Measurements from ENCODE around the gene GSG1L.

The GSG1L gene

DNA sequence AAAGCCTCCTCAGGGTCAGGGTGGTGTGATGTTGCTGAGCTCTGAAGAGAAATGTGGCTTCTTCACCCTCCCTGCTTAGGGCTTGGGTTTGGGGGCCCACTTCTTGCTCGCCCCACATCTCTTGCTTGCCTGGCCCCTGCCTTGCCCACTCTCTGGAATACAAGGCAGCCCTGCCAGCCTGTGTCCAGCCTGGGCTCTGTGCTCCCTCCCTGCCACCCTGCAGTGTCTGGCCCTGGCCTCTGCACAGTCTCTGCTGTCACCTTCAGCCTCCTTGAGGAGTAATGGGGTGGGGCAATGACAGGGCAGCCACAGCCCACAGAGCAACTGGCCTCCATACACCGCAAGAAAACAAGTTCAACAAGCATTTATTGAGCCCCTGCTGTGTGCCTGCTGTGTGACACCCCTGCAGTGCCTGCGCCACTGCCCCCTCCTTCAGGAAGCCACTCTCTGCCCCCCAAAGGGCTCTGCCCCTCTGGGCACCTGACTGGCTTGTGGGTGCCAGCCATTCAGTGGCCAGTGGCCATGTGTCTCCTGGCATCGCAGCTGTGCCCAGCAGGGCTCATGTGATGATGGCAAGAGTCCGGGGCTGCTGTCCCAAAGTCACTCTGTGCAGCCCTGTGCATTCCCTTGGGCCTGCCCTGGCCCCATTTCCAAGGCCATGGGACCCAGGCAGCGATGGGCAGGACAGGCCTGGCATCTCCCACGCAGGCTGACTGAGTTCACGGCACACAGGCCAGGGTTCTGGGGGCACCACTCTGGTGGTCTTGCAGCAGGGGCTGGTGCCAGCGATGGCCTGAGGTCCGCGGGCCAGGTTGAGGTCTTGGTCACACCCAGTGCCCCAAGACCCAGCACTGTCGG is 272.7 kb downstream of the GSG1L start:
- no peak for DNase-seq (ENCODE audit: low read depth)

GRCh38 chr16:27789595-27790241 is 273.8 kb downstream of the GSG1L start:
- DNase-seq (ENCODE audit: low read depth): no peak

DNA sequence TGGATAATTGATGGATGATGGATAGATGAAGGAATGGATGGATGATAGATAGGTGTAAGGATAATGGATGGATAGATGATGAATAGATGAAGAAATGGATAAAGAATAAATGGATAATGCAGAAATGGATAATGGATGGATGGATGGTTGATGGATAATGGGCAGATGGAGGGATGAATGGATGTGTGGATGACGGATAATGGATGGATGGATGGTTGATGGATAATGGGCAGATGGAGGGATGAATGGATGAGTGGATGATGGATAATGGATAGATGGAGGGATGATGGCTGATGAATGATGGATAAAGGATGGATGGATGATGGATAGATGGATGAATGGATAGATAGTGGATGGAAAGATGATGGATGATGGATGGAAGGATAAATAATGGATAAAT is 274.4 kb downstream of the GSG1L start:
- no peak for DNase-seq (ENCODE audit: low read depth)

DNA sequence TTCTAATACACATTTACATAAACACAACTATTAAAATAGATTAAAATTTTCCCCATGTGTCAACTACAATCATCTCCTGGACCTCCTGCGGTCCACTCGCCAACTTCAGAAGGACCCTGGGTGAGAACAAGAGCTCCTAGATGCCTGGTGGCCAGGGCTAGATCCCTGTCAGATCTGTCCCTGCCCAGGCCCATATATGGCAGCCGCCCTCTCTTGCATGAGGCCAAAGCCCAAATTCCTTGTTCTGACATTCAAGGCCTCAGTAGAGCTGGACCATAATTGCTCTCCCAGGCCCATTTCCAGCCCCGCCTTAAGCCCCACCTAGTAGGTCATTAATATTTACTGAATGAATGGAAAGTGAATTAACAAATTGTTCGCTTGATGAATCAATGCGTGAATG is 275.8 kb downstream of the GSG1L start:
- DNase-seq (ENCODE audit: low read depth): no peak

DNA sequence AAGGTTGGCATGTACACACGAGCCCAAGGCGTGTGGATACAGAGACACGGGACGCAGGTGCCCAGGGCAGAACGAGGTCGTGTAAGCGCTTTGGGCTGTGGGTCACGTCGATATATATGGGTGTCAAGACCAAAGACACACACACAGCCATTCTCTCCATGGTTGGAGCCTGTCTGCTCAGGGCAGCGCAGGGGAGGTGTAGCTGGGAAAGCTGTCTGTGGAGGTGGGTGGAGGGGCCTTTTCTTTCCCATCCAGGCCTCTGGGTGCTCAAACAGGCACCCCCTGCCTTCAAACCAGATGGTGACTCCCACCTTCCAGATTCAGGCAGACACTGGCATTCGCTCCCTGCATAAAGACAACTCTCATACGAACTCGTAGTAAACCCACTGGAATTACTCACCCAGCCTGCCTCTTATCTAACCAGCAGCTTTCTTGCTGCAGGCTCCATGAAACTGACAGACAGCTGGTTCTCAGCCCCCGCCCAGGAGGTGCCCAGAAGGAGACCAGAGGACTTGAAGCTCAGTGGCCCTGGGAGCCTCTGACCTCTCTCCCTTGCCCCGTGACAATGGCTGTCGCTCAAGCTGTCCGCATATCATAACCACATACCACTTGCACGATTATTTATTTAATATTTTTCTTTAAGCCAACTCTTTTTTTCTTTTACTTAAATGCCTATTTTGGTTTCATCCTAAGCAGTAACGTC is 276.4 kb downstream of the GSG1L start:
- DNase-seq (ENCODE audit: low read depth): no peak

- DNase-seq (ENCODE audit: low read depth): no peak
These were observed 277.1 kb downstream of the GSG1L start for GRCh38 chr16:27786221-27786922.

DNA sequence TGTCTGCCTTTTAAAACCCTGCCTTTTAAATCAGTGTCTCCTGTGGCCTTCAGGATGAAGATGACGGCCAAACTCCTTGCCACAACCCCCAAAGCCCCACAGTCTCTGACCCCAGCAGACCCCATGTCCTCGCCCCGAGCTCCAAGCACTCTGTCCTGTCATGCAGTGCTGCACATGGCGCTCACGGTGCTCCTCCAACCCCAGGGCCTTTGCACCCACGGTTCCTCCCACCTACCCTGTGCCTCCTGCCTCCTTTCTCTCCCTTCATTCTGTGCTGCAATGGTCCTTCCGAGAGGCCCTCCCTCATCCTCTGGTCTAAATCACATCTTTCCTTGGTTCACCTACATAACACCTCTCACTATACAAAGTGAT is 278.2 kb downstream of the GSG1L start:
- no peak for DNase-seq (ENCODE audit: low read depth)

- no peak for DNase-seq (ENCODE audit: low read depth)
These were observed 278.9 kb downstream of the GSG1L start for GRCh38 chr16:27784351-27785306.

DNA sequence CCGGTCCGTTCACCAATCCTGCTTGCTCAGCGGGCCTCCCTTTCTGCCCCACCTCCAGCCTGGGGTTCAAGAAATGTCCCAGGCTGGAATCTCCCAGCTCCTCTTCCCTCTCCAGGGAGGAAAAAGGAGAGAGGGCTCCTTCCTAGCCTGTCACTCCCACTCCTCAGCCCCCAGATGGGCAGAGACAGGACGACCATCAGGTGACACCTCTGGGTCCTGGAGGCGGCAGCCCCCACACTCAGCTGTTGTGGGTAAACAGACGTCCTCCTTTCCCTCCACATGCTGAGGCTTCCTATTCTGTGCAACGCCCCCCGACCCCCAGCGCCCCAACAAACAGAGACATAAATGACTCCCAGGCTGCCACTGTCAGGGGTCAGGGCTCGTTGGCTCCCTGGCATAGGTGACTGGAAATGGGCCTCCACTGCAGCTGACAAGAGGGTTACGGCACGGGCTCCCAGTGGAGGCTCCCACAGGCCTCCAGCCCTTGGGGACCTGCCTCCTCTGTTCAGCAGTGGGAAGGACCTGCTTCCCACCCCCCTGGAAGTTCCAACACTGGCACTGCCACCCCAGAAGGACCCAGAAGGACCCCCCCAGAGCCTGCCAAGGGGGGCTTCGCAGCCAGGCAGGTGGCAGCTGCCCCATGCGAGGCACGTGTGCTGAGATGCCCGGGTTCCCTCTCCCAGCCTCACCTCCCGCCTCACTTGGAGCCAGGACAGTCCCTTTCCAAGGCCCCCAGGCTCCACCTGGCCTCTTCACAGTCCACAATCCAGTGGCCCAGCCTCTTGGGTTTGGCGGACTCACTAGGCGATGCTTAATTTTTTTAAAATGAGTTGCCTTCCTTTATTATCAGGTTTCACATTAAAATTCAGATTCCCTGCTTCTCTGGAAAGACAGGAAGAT is 281.3 kb downstream of the GSG1L start:
- DNase-seq (ENCODE audit: low read depth): no peak

DNA sequence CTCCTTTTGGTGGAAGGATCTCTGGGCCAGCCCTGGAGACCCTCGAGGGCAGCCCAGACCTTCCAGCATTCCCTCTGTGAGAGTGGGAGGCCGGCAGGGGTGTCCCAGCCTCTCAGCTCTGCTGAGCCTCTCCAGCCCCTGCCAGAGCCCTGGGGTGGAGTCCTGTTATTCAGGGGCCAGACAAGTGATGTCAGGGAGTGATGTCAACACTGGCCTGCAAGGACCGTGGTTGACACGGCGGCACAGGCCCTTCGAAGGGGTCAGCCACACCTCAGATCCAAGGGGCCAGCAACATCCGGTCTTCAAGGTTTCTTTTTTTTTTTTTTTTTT is 282.4 kb downstream of the GSG1L start:
- DNase-seq (ENCODE audit: low read depth): no peak

GRCh38 chr16:27780468-27781194 is 282.9 kb downstream of the GSG1L start:
- DNase-seq (ENCODE audit: low read depth): no peak

GRCh38 chr16:27779641-27780164 is 283.8 kb downstream of the GSG1L start:
- DNase-seq (ENCODE audit: low read depth): no peak

DNA sequence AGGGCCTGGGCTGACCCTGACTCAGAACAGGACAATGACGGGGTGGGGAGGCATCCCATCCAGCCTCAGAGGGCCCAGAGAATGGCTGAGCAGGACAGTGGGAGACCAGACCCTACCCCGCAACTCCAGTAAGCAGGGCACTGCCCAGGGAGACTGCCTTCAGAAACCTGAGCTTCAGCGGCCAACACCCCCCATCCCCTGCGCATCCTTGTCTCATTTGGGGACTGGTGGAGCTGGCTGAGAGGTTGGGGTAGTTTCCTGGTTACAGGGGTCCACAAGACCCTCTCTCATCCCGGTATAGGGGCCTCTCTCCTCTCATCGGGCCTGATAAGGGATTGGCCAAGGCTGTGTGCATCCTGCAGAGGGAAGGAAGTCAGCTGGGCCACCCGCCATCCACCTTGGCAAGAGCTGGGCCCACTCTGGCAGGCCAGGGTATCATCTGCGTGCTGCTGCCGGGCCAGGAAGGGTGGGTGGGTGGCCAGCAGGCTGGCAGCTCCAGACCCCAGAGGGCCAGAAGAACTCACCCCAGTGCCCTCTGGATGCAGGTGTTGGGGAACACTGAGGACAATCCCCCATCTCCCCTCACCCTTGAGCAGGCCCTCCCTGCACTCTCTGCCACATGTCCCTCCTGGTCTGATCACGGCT is 284.5 kb downstream of the GSG1L start:
- no peak for DNase-seq (ENCODE audit: low read depth)

DNA sequence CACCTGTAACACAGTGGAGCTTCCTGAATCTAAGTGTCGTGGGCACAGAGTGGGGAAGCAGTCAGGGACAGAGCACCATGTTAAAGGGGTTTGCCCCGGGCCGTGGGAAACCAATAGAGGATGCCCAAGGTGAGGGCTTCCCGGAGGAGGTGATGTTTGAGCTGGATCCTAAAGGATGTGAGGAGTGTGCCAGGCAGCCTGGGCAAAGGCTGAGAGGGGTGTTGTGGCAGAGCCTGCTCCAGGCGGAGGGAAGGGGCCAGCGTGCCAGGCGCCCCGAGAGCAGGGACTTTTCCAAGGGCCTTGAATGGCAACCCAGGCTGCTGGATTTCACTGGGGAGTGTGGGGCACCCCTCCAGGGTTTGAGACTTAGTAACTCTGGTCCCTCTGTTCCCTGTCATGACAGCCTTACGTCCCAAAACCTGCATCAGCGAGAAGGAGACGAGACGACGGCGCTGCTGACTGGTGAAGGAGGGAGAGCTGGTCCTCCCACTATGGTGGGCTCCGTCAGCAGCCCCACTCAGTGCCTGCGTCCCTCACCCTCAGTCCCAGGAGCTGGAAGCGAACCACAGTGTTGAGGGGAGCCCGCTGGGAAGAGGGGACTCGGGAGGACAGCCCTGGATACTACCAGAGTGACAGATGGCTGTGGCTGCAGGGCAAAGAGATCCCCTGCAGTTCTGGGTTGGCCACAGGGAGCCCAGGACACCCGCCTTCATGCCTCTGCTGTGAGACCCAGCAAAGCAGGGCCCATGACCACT is 285.2 kb downstream of the GSG1L start:
- no peak for DNase-seq (ENCODE audit: low read depth)

DNA sequence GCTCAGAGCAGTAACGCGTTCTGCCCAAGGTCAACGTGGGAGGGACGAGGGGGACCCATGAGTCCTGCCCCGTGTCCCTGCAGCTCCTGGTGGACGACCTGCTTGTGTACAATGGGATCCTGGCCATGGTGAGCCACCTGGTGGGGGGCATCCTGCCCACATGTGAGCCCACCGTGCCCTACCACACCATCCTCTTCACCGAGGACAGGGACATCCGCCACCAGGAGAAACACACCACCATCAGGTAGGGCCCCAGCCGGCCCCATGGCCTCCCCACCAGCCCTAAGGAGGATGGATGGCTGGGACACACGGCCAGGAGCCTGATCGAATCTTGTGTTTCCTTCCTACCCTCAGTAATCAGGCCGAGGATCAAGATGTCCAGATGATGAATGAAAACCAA is 286.0 kb downstream of the GSG1L start:
- DNase-seq (ENCODE audit: low read depth): no peak

- DNase-seq (ENCODE audit: low read depth): no peak
These were observed 286.8 kb downstream of the GSG1L start for GRCh38 chr16:27776556-27777225.

- DNase-seq (ENCODE audit: low read depth): no peak
These were observed 288.3 kb downstream of the GSG1L start for GRCh38 chr16:27775254-27775653.

DNA sequence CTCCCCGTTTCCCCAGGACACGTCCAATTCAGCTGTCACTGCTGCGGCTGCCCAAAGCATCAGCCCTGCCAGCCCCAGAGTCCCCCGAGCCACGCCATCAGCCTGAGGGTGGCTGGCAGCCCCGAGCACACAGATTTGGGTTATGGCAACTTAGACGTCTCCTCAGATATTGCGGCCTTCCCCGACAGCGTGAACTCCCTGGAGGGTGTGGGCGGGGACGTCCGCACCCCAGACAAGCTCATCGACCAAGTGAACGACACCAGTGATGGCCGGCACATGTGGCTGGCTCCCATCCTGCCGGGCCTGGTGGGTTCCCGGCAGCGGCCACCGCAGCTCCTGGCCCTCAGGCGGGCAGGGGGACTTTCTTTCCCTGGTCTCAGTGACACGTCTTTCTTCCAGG is 288.7 kb downstream of the GSG1L start:
- no peak for DNase-seq (ENCODE audit: low read depth)
